H1 (cell line): Measurements from ENCODE around the gene TRAPPC8. TPM values are rescaled to one million over a fixed set of nuclear protein-coding genes. Genes with fewer than 3 reads are reported as not detected.
"Not testable (repeated sequence)": the region's sequence is repeated elsewhere in the genome, so short reads cannot be mapped to it uniquely, and the experiment has no call there.

Experiments
- CTCF ChIA-PET: fragments of 300-600 bp; sonication (Branson Sonifier 250); formaldehyde crosslinking; loops from one replicate; lab custom pipeline; 2021; ENCODE audit not compliant: partially characterized antibody; lab: Charles Lee
- POLR2A ChIA-PET: fragments of 300-600 bp; sonication (Branson Sonifier 250); formaldehyde crosslinking; loops from one replicate; lab custom pipeline; 2021; ENCODE audit warnings: inconsistent platforms; ENCODE audit not compliant: partially characterized antibody; lab: Charles Lee
- DNase-seq, 2 experiments: peaks; one replicate each; pipeline versions ENCODE4 v3.0.0 to v3.0.0-alpha.2; 2010 to 2022; ENCODE audit warnings: low spot score in 2 of 2, low read depth in 1 of 2, mixed read lengths in 1 of 2
- FAIRE-seq: peaks from 2 replicates; lab custom pipeline; 2011; peaks lifted over from hg19 to GRCh38; lab: Jason Lieb, UNC
- H2AFZ ChIP-seq: 2 replicates; pipeline ENCODE4 v1.8.1; 2012; ENCODE audit warnings: low read length, inconsistent platforms
- H2AK5ac ChIP-seq: 2 replicates; pipeline ENCODE4 v1.6.1; 2013; ENCODE audit warnings: low read depth, low read length
- H2BK120ac ChIP-seq: replicated peaks from 2 replicates; pipeline ENCODE3; 2013; ENCODE audit warnings: low read depth, low read length, inconsistent platforms
- H2BK12ac ChIP-seq: 2 replicates; pipeline ENCODE4 v1.6.1; 2013; ENCODE audit warnings: low read depth, low read length
- H2BK15ac ChIP-seq: 2 replicates; pipeline ENCODE4 v1.6.1; 2013; ENCODE audit warnings: low read length
- H2BK20ac ChIP-seq: 2 replicates; pipeline ENCODE4 v1.6.1; 2013; ENCODE audit warnings: low read length
- H2BK5ac ChIP-seq: 2 replicates; pipeline ENCODE4 v1.6.1; 2013; ENCODE audit warnings: low read depth, low read length
- H3K14ac ChIP-seq: 2 replicates; pipeline ENCODE4 v1.6.1; 2013; ENCODE audit warnings: inconsistent platforms; ENCODE audit not compliant: insufficient read length
- H3K18ac ChIP-seq: 2 replicates; pipeline ENCODE4 v1.6.1; 2013; ENCODE audit warnings: low read length; ENCODE audit errors: extremely low read depth
- H3K23ac ChIP-seq: 2 replicates; pipeline ENCODE4 v1.6.1; 2013; ENCODE audit warnings: inconsistent platforms; ENCODE audit not compliant: insufficient read length
- H3K23me2 ChIP-seq: 2 replicates; pipeline ENCODE4 v1.6.1; 2013; ENCODE audit warnings: low read depth, low read length
- H3K27ac ChIP-seq: 2 replicates; pipeline ENCODE4 v1.6.1; 2011; ENCODE audit warnings: low read depth, low read length, inconsistent platforms
- H3K27me3 ChIP-seq, 4 experiments: replicated peaks in 1 of 4; 1 replicate in 1 of 4; 2 replicates in 3 of 4; pipeline versions ENCODE4 v1.6.1 to v1.8.1; 2011 to 2013; ENCODE audit warnings: low read length in 3 of 4, mild to moderate bottlenecking in 3 of 4, inconsistent platforms in 2 of 4, mixed read lengths in 2 of 4, moderate library complexity in 1 of 4; ENCODE audit not compliant: control insufficient read depth in 3 of 4, insufficient read depth in 3 of 4; ENCODE audit errors: extremely low read depth in 1 of 4
- H3K36me3 ChIP-seq, 4 experiments: 2 replicates each; pipeline versions ENCODE4 v1.6.1 to v1.8.1; 2011 to 2013; ENCODE audit warnings: mild to moderate bottlenecking in 4 of 4, low read length in 3 of 4, moderate library complexity in 2 of 4, control low read depth in 1 of 4, inconsistent platforms in 1 of 4; ENCODE audit not compliant: insufficient read depth in 4 of 4, control insufficient read depth in 2 of 4
- H3K4ac ChIP-seq: replicated peaks from 2 replicates; pipeline ENCODE3; 2013; ENCODE audit warnings: low read length, low read depth, mixed read lengths, inconsistent platforms; ENCODE audit not compliant: insufficient read length
- H3K4me1 ChIP-seq, 4 experiments: replicated peaks in 1 of 4; 1 replicate in 1 of 4; 2 replicates in 3 of 4; pipeline versions ENCODE4 v1.6.1 to v1.8.1; 2011 to 2013; ENCODE audit warnings: low read length in 3 of 4, inconsistent platforms in 2 of 4, mixed read lengths in 1 of 4; ENCODE audit not compliant: insufficient read depth in 4 of 4, control insufficient read depth in 3 of 4
- H3K4me2 ChIP-seq, 2 experiments: 2 replicates each; pipeline versions ENCODE4 v1.6.1 to v1.8.1; 2011 to 2013; ENCODE audit warnings: low read depth in 2 of 2, low read length in 2 of 2, control low read depth in 1 of 2, inconsistent platforms in 1 of 2, mild to moderate bottlenecking in 1 of 2; ENCODE audit not compliant: insufficient read depth in 1 of 2
- H3K4me3 ChIP-seq, 4 experiments: fragments of 200-600, 300-600 bp in 1 of 4; sonication (generic), shearing (Covaris generic), sonication (Bioruptor Twin) in 1 of 4; 2 replicates each; pipeline versions ENCODE4 v1.5.1 to v1.8.1; 2011 to 2016; ENCODE audit warnings: low read length in 4 of 4, low read depth in 3 of 4, control low read depth in 2 of 4, inconsistent platforms in 2 of 4, mild to moderate bottlenecking in 2 of 4, mixed read lengths in 1 of 4, moderate library complexity in 1 of 4; ENCODE audit not compliant: insufficient read depth in 2 of 4; ENCODE audit errors: extremely low read depth in 1 of 4
- H3K56ac ChIP-seq: replicated peaks from 2 replicates; pipeline ENCODE3; 2013; ENCODE audit warnings: low read depth, mild to moderate bottlenecking, mixed read lengths, low read length, inconsistent platforms; ENCODE audit not compliant: insufficient read length
- H3K79me1 ChIP-seq: 2 replicates; pipeline ENCODE4 v1.6.1; 2013; ENCODE audit warnings: low read depth, low read length, control low read depth
- H3K79me2 ChIP-seq, 2 experiments: 2 replicates each; pipeline versions ENCODE4 v1.6.1 to v1.8.1; 2012 to 2013; ENCODE audit warnings: low read length in 2 of 2, mild to moderate bottlenecking in 2 of 2, inconsistent platforms in 1 of 2; ENCODE audit not compliant: insufficient read depth in 2 of 2, control insufficient read depth in 1 of 2
- H3K9ac ChIP-seq, 4 experiments: replicated peaks in 1 of 4; 1 replicate in 1 of 4; 2 replicates in 3 of 4; pipeline versions ENCODE4 v1.6.1 to v1.8.1; 2011 to 2013; ENCODE audit warnings: low read depth in 3 of 4, low read length in 3 of 4, control low read depth in 2 of 4, mild to moderate bottlenecking in 2 of 4, moderate library complexity in 2 of 4, inconsistent platforms in 1 of 4; ENCODE audit errors: extremely low read depth in 1 of 4
- H3K9me3 ChIP-seq, 2 experiments: 2 replicates each; pipeline versions ENCODE4 v1.6.1 to v1.8.1; 2012 to 2013; ENCODE audit warnings: mild to moderate bottlenecking in 2 of 2, moderate library complexity in 2 of 2, control low read depth in 1 of 2, inconsistent platforms in 1 of 2, low read depth in 1 of 2, low read length in 1 of 2, mixed read lengths in 1 of 2; ENCODE audit not compliant: insufficient read depth in 2 of 2
- H4K20me1 ChIP-seq, 2 experiments: replicated peaks in 1 of 2; 2 replicates each; pipeline versions ENCODE3 to v1.8.1; 2011 to 2013; ENCODE audit warnings: inconsistent platforms in 2 of 2, low read length in 2 of 2, mild to moderate bottlenecking in 1 of 2; ENCODE audit not compliant: insufficient read depth in 2 of 2, control insufficient read depth in 1 of 2
- H4K5ac ChIP-seq: 2 replicates; pipeline ENCODE4 v1.6.1; 2013; ENCODE audit warnings: low read length, low read depth, mixed read lengths, inconsistent platforms; ENCODE audit not compliant: insufficient read length
- H4K8ac ChIP-seq: 2 replicates; pipeline ENCODE4 v1.8.0; 2013; ENCODE audit warnings: mild to moderate bottlenecking, moderate library complexity, low read length, inconsistent platforms; ENCODE audit not compliant: insufficient read depth; ENCODE audit errors: extremely low read depth
- H4K91ac ChIP-seq: replicated peaks from 2 replicates; pipeline ENCODE3; 2013; ENCODE audit warnings: low read length, mixed read lengths, inconsistent platforms; ENCODE audit not compliant: insufficient read length
- WGBS, 2 experiments: shearing (Covaris generic) in 1 of 2; methylation state at CpG; one replicate each; pipeline versions ENCODE4 v1.1.6 to v1.1.7; 2013 to 2015; ENCODE audit warnings: low lambda C conversion rate in 2 of 2, mixed read lengths in 2 of 2, inconsistent platforms in 1 of 2, low coverage in 1 of 2, missing lambda C conversion rate in 1 of 2; ENCODE audit not compliant: insufficient replicate concordance in 2 of 2, insufficient coverage in 1 of 2, insufficient read length in 1 of 2; ENCODE audit errors: extremely low coverage in 1 of 2, missing lambda C conversion rate in 1 of 2; 5-methylcytosine and 5-hydroxymethylcytosine counted together
- polyA plus RNA-seq, 7 experiments: library from polyadenylated mRNA; depleted of rRNA in 3 of 7; stranded (reverse) in 5 of 7; unstranded in 2 of 7; fragments of >200 nt in 5 of 7; fragments of 200-250 nt in 2 of 7; gene quantifications; 1 replicate in 5 of 7; 2 replicates in 1 of 7; 4 replicates in 1 of 7; pipeline versions ENCODE4 v1.2.1 to v1.2.3, GENCODE V29; 2011 to 2013; ENCODE audit warnings: missing spikeins in 2 of 7, mixed read lengths in 2 of 7
- total RNA-seq: library from RNA; stranded (reverse); fragmentation: NEBNext Ultra II Directional; extraction: Animal tissue kit (Norgen Biotek cat#: 25700); gene quantifications from 2 replicates; pipeline ENCODE4 v1.2.1, GENCODE V29; 2021

TRAPPC8 gene
- total and polyA plus RNA-seq, 2 of the 8 experiments (the other 6 are each of a cell fraction or from before 2014, with no cell fraction given), result 43.6 to 56.5 TPM

GRCh38 chr18:31899771-31900170, 43.2 kb downstream of the TRAPPC8 start:
- H3K36me3 ChIP-seq, result peaks cover 0 to 48% (median 20%) of the 10 kb centered on the region in 4 experiments; a peak in 7 of 8 replicates
- H3K9me3 ChIP-seq, H3K4me3 ChIP-seq, H3K79me2 ChIP-seq, H4K20me1 ChIP-seq, H2BK5ac ChIP-seq, H2AK5ac ChIP-seq, H4K91ac ChIP-seq, H3K18ac ChIP-seq, H3K79me1 ChIP-seq, H3K14ac ChIP-seq, H3K56ac ChIP-seq, H3K4me1 ChIP-seq, H4K8ac ChIP-seq, H2BK15ac ChIP-seq, H2AFZ ChIP-seq, H2BK20ac ChIP-seq, H3K27ac ChIP-seq, H3K23ac ChIP-seq, H3K27me3 ChIP-seq, POLR2A ChIA-PET, H3K4me2 ChIP-seq, H2BK120ac ChIP-seq, H2BK12ac ChIP-seq, H4K5ac ChIP-seq, FAIRE-seq, H3K9ac ChIP-seq, DNase-seq, H3K4ac ChIP-seq, H3K23me2 ChIP-seq: not testable (repeated sequence)
- 89% methylated on average over 7 of the region's 7 CpGs; no CpG with 5 or more reads in 1 of the 2 experiments for WGBS, 2 experiments
- CTCF ChIA-PET, result interaction anchor here (0.5 to 0.9 kb wide), 2 partner anchors 50 to 78 kb away, joined by 3 read pairs; no protein-coding TSS in a partner anchor
